Prostate gland (tissue), 2 donors: ENCODE results near the gene FAM217B. TPM values are rescaled to one million over a fixed set of nuclear protein-coding genes. Genes with fewer than 3 reads are reported as not detected.

Source experiments
- DNase-seq: peaks from one replicate; pipeline ENCODE4 v3.0.0-alpha.2; 2019; ENCODE audit warnings: low spot score
- H3K27ac ChIP-seq, 2 donors: fragments of 200-600 bp; sonication (generic); 2 replicates each; pipeline ENCODE4 v1.5.1; 2017 to 2019
- H3K27me3 ChIP-seq: fragments of 200-600 bp; sonication (generic); replicated peaks from 2 replicates; pipeline ENCODE4 v1.5.1; 2019; ENCODE audit not compliant: insufficient read depth
- H3K36me3 ChIP-seq, 2 donors: fragments of 200-600 bp; sonication (generic); 1 replicate in 1 of 2; 2 replicates in 1 of 2; pipeline versions ENCODE4 v1.5.1 to v1.8.1; 2017 to 2019
- H3K4me1 ChIP-seq: fragments of 200-600 bp; sonication (generic); replicated peaks from 2 replicates; pipeline ENCODE4 v1.5.1; 2019
- H3K4me3 ChIP-seq, 2 donors: fragments of 200-600 bp; sonication (generic); 2 replicates each; pipeline ENCODE4 v1.5.1; 2017 to 2019
- H3K9me3 ChIP-seq: fragments of 200-600 bp; sonication (generic); 2 replicates; pipeline ENCODE4 v1.5.1; 2017
- POLR2A ChIP-seq: fragments of 450-650 bp; IDR thresholded peaks from one replicate; pipeline ENCODE4 v1.6.1; 2016; ENCODE audit warnings: antibody characterized with exemption, mild to moderate bottlenecking
- POLR2AphosphoS5 ChIP-seq: sonication (generic); formaldehyde crosslinking; IDR thresholded peaks from one replicate; pipeline ENCODE4 v1.6.1; 2017; ENCODE audit warnings: antibody characterized with exemption
- WGBS: methylation state at CpG from one replicate; pipeline ENCODE4 v1.1.5; 2018; 5-methylcytosine and 5-hydroxymethylcytosine counted together
- intact Hi-C: fragments of 100-400 bp; cut with DNase I; formaldehyde crosslinking; loops from one replicate; pipeline ENCODE4 v1.14.2; 2022
- total RNA-seq, 2 donors: library from RNA; depleted of rRNA; stranded (reverse); fragments of >200 nt; gene quantifications; one replicate each; pipeline ENCODE4 v1.1.0, GENCODE V29; 2016
- TF ChIP-seq, protein P1 (sequence below), 4 experiments: fragments of 200-600 bp in 2 of 4; fragments of 450-650 bp in 2 of 4; sonication (generic) in 2 of 4; IDR thresholded peaks; 1 replicate in 3 of 4; 2 replicates in 1 of 4; pipeline ENCODE4 v1.5.1; 2016 to 2019; ENCODE audit warnings: antibody characterized with exemption in 4 of 4, mild to moderate bottlenecking in 2 of 4, moderate library complexity in 2 of 4

FAM217B gene, protein sequence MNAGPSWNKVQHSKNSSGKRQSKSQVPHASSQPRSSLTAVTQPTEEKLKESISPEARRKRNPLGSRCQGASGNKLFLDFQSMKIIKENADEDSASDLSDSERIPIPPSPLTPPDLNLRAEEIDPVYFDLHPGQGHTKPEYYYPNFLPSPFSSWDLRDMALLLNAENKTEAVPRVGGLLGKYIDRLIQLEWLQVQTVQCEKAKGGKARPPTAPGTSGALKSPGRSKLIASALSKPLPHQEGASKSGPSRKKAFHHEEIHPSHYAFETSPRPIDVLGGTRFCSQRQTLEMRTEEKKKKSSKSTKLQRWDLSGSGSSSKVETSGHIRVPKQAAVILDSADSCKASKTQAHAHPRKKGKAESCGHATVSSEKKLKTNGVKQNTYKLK
- total RNA-seq = 10 to 100 TPM; 13.7 to 18.2 TPM

DNA sequence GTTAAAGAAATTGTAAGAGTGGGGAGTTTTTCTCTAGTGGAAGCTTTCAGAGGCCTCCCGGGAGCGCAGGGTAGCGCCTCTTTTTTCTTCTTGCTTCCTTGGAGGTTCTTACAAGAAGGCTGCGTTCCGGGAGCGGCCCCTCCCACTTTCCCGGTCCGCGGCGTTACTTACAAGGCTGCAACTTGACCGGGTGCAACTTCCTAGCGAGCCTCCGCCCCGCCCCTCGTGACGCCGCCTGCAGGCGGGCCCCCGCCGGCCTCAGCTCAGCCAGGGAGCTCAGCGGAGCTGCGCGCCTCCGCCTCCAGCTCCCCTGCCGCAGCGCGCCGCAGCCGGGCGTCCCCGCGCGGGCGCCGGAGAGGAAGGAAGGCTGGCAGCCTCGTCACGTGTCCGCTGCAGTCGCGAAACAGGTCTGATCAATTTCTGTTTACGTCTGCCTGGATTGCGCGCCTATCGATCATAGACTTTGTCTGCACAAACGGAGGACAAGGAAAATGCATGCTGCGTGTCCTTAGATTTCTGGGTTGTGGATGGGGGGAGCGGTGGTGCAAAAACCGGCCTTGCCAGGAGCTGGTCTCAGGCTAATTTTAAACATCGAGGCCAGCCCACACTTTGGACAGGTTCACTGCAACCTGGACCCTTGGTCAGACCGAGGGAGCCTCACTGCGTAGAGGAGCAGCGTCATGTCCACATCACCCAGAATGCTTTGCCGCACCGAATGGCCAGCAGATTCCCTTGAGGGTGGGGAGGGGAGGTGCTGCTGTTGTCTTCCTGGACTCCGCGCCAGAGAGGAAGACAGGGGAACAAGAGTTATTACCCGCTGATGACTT lies at the start of gene FAM217B, which contains the start of gene PPP1R3D:
FAM217B (plus strand) TSS at position 261 of the 827 bp plus-strand sequence. CDS start 3,555 bp downstream, outside the sequence.
PPP1R3D (minus strand) TSS at position 177 of the 827 bp plus-strand sequence. CDS start 374 bp downstream, outside the sequence.
- peak; percentile 100 for DNase-seq
- intact Hi-C loops = loop anchor here (10.0 kb wide), 1 partner anchor 114 kb away; no protein-coding TSS in a partner anchor
- Histone ChIP-seq H3K4me3 (peak within 1 kb of the TSS; percentile 60 to 78), H3K36me3 (peaks cover 0 to 6% of the 10 kb centered on the region in 2 donors), H3K27ac (peak within 1 kb of the TSS; percentile 92 to 96), H3K4me1 (peaks cover 24% of the 10 kb centered on the region), H3K27me3 (no peaks in the 10 kb centered on the region), H3K9me3 (no peaks in the 10 kb centered on the region)
- WGBS = under 1% methylated on average over 56 of the region's 57 CpGs
- TF ChIP-seq, protein P1, sequence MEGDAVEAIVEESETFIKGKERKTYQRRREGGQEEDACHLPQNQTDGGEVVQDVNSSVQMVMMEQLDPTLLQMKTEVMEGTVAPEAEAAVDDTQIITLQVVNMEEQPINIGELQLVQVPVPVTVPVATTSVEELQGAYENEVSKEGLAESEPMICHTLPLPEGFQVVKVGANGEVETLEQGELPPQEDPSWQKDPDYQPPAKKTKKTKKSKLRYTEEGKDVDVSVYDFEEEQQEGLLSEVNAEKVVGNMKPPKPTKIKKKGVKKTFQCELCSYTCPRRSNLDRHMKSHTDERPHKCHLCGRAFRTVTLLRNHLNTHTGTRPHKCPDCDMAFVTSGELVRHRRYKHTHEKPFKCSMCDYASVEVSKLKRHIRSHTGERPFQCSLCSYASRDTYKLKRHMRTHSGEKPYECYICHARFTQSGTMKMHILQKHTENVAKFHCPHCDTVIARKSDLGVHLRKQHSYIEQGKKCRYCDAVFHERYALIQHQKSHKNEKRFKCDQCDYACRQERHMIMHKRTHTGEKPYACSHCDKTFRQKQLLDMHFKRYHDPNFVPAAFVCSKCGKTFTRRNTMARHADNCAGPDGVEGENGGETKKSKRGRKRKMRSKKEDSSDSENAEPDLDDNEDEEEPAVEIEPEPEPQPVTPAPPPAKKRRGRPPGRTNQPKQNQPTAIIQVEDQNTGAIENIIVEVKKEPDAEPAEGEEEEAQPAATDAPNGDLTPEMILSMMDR (IDR thresholded peaks at IDR 0.05) = peak; percentile 13 to 53 (median 23)
- peak; percentile 91 for TF ChIP-seq POLR2A
- peak; percentile 92 for TF ChIP-seq POLR2AphosphoS5

DNA sequence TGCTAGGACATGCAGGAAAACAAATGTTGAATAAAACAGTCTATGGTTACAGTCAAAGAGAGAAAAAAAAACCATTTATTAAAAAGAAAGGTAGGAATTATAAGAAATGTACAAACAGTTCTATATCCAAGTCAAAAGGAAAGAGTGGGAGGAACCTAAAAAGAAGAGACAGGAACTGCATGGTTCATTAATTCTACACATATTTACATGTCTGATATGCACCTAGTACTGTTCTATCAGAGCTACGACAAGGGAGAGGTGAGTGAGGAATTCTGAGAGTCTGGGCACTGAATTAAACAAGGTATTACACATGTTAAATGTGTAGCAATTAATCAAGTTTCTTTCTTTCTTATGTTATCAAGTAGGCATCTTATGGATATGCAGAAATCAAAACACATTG lies 48.6 kb upstream of the FAM217B start:
- Histone ChIP-seq H3K4me1 (no peaks in the 10 kb centered on the region), H3K36me3 (no peaks in the 10 kb centered on the region), H3K9me3 (no peaks in the 10 kb centered on the region), H3K4me3 (no peak overlapping the region), H3K27me3 (no peaks in the 10 kb centered on the region), H3K27ac (no peak overlapping the region)
- DNase-seq = no peak
- WGBS = 60% methylated on average over 1 of the region's 1 CpG
- no peak for TF ChIP-seq POLR2AphosphoS5
- no peak for TF ChIP-seq POLR2A
- TF ChIP-seq, protein P1 (IDR thresholded peaks at IDR 0.05) = no peak
- intact Hi-C loops = no loop called here

DNA sequence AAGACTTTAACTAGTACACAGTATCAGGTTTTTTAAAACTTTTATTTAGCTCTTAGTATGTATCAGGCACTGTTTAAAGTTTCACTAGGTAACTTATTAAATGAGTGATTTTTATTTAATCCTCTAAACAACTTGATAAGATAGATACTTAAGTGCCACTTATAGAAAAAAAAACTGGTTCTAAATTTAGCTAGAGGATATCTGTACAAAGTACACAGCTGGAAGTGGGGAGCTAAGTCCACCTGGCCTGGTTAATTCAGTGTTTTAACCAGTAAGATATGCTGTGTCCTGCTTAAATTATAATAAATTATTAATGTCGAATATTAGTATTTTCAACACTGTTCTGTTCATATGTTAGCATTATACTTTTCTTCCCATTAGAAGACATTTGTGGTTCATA lies 44.3 kb upstream of the FAM217B start:
- WGBS = 93% methylated on average over 1 of the region's 1 CpG
- no peaks in the 10 kb centered on the region for H3K4me1 ChIP-seq
- no peak overlapping the region for H3K4me3 ChIP-seq

DNA sequence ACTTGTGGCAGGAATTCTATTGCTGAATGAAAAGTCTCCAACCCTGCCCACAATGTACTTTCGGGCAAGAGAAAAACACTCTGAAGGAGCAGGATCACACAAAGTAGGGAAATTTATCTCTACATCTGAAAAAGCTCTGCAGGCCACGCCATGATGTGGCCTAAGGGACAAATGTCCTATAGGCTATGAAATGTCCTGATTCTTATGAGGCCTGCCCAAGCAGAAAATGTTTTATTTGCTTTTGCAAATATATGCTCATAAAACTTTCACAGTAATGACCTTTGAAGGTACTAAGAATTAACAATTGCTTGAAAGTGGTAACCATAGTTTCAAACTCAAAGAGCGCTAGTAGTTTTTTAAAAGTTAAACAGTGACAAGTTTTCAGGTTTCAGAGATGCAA lies 37.7 kb upstream of the FAM217B start:
- Histone ChIP-seq H3K4me3 (no peak overlapping the region), H3K27me3 (no peaks in the 10 kb centered on the region), H3K36me3 (no peaks in the 10 kb centered on the region), H3K9me3 (no peaks in the 10 kb centered on the region), H3K4me1 (no peaks in the 10 kb centered on the region), H3K27ac (no peak overlapping the region)
- TF ChIP-seq, protein P1 (IDR thresholded peaks at IDR 0.05) = no peak
- TF ChIP-seq POLR2A = no peak
- TF ChIP-seq POLR2AphosphoS5 = no peak
- WGBS = 49% methylated on average over 3 of the region's 3 CpGs
- no peak for DNase-seq
- intact Hi-C loops = no loop called here

More for the DNA sequence above, 44.3 kb upstream of the FAM217B start:
- no peak for TF ChIP-seq POLR2A
- TF ChIP-seq POLR2AphosphoS5 = no peak
- no peaks in the 10 kb centered on the region for H3K36me3 ChIP-seq
- DNase-seq = no peak
- intact Hi-C loops = no loop called here
- no peaks in the 10 kb centered on the region for H3K27me3 ChIP-seq
- H3K9me3 ChIP-seq = no peaks in the 10 kb centered on the region
- no peak overlapping the region for H3K27ac ChIP-seq

DNA sequence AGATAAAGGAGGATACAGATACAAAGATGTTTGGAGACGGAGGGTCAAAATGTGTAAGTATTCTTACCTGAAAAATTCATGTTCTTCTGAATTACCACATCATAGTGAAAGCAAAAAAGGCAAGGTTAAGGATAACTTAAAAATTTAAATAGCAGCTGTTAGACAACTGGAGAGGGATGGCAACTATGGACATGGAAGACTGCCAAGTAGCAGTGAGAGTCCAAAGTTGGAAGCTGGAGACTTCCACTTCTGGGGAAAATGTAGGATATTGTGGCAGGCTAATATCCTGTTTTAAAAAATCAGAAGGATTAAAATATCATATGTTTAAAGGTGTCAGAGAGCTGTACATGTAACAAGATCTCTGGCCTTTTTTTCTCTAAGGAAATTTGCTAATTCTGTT lies 36.6 kb upstream of the FAM217B start:
- H3K9me3 ChIP-seq = no peaks in the 10 kb centered on the region
- intact Hi-C loops = no loop called here
- TF ChIP-seq, protein P1 (IDR thresholded peaks at IDR 0.05) = no peak
- TF ChIP-seq POLR2A (no peak), POLR2AphosphoS5 (no peak)
- no peaks in the 10 kb centered on the region for H3K4me1 ChIP-seq
- no peak for DNase-seq
- H3K27ac ChIP-seq = no peak overlapping the region
- H3K27me3 ChIP-seq = no peaks in the 10 kb centered on the region
- no peak overlapping the region for H3K4me3 ChIP-seq
- WGBS = 95% methylated on average over 1 of the region's 1 CpG
- H3K36me3 ChIP-seq = no peaks in the 10 kb centered on the region
